GM12872 (cell line): ENCODE results near the gene ATAD2B.

Experiments
- CTCF ChIP-seq: IDR thresholded peaks from 3 replicates; pipeline ENCODE4 v1.5.1; 2011; ENCODE audit warnings: low read depth, mild to moderate bottlenecking, low read length, moderate library complexity; ENCODE audit not compliant: insufficient read depth

The ATAD2B gene

GRCh38 chr2:23761638-23762037 lies 165.3 kb downstream of the ATAD2B start:
- no peak for TF ChIP-seq CTCF

GRCh38 chr2:23760736-23761135 lies 166.2 kb downstream of the ATAD2B start:
- no peak for TF ChIP-seq CTCF

GRCh38 chr2:23757686-23758433 lies 169.1 kb downstream of the ATAD2B start:
- TF ChIP-seq CTCF: no peak

- no peak for TF ChIP-seq CTCF
These were observed 170.2 kb downstream of the ATAD2B start for GRCh38 chr2:23756593-23757292.

- TF ChIP-seq CTCF: no peak
These were observed 172.0 kb downstream of the ATAD2B start for GRCh38 chr2:23754970-23755369.

- TF ChIP-seq CTCF: no peak
These were observed 173.5 kb downstream of the ATAD2B start for GRCh38 chr2:23753291-23754010.

DNA sequence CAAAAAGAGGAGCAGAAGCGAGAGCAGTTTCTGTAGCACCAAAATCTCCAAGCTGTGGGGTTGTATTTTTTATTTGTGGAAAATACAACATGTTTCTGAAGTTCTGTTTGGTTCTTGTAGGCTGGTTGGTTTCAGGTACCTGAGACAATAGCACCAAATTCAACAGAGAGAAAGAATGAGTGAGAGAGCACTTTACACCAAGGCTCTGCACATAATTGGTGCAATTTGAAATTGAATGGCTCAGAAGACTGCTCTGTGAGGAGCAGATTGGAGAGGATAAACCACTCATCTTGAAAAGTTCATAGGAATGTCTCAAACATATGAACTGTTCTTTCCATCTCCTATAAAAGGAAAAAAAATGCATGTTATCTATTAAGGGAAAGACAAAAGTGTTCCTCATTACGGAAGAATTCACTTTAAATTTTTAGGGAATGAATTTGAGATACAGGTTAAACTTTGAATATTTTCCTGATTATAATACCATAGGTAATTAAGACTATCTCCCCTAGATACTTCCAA lies 175.1 kb downstream of the ATAD2B start:
- TF ChIP-seq CTCF: no peak
